GM12873 (cell line): Measurements from ENCODE around the gene CHML.

Experiments used
- CTCF ChIP-seq: IDR thresholded peaks from 2 replicates; pipeline ENCODE4 v1.5.1; 2012; ENCODE audit warnings: low read depth, mild to moderate bottlenecking, moderate library complexity, low read length, control low read depth; ENCODE audit not compliant: insufficient read depth; ENCODE audit errors: missing control alignments

Gene CHML

GRCh38 chr1:241606544-241606943 lies 33.6 kb downstream of the CHML start:
- TF ChIP-seq CTCF: no peak

GRCh38 chr1:241605146-241605805 lies 34.9 kb downstream of the CHML start:
- peak; percentile 43 for TF ChIP-seq CTCF

- no peak for TF ChIP-seq CTCF
Measured at GRCh38 chr1:241603731-241604245, 36.4 kb downstream of the CHML start.

GRCh38 chr1:241600496-241600901 lies 39.7 kb downstream of the CHML start:
- no peak for TF ChIP-seq CTCF

GRCh38 chr1:241598249-241598648 lies 41.9 kb downstream of the CHML start:
- no peak for TF ChIP-seq CTCF

DNA sequence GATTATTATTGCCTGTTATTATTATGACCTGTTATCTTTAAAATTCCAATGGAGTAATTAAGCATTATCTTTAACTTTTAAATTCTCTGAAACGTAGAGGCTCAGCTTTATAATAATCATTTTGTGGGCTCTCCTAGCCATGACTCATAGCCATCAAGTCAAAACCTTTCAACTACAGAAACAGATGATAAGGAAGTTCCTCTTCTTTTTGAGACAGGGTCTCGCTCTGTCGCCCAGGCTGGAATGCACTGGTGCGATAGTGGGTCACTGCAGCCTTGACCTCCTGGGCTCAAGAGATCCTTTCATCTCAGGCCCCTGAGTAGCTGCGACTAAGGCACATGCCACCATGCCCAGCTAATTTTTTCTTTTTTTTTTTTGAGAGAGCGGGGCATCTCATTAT lies 43.5 kb downstream of the CHML start:
- TF ChIP-seq CTCF: no peak

GRCh38 chr1:241593186-241593585 lies 47.0 kb downstream of the CHML start:
- no peak for TF ChIP-seq CTCF
